MM.1S (cell line): ENCODE measurements around the gene TUBB4A.

Experiments used
- EZH2phosphoT487 ChIP-seq: fragments of 300-600 bp; sonication (generic); IDR thresholded peaks from 2 replicates; pipeline ENCODE4 v1.6.1; 2018; ENCODE audit warnings: antibody characterized with exemption, low read length
- TF ChIP-seq, protein P1 (sequence below): fragments of 300-600 bp; sonication (generic); IDR thresholded peaks from 2 replicates; pipeline ENCODE4 v1.5.1; 2016; ENCODE audit warnings: antibody characterized with exemption, low read length, mixed read lengths

DNA sequence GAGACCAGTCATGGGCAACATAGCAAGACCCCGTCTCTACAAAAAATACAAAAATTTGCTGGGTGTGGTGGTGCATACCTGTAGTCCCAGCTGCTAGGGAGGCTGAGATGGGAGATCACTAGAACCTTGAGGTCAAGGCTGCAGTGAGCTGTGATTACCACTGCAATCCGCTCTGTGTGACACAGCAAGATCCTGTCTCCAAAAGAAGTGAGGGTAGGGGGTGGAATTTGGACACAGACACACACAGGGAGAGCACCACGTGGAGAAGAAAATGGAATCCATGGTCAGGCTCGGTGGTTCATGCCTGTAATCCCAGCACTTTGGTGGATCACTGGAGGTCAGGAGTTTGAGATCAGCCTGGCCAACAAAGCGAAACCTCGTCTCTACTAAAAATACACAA, 37.4 kb upstream of the TUBB4A start:
- TF ChIP-seq, protein P1, sequence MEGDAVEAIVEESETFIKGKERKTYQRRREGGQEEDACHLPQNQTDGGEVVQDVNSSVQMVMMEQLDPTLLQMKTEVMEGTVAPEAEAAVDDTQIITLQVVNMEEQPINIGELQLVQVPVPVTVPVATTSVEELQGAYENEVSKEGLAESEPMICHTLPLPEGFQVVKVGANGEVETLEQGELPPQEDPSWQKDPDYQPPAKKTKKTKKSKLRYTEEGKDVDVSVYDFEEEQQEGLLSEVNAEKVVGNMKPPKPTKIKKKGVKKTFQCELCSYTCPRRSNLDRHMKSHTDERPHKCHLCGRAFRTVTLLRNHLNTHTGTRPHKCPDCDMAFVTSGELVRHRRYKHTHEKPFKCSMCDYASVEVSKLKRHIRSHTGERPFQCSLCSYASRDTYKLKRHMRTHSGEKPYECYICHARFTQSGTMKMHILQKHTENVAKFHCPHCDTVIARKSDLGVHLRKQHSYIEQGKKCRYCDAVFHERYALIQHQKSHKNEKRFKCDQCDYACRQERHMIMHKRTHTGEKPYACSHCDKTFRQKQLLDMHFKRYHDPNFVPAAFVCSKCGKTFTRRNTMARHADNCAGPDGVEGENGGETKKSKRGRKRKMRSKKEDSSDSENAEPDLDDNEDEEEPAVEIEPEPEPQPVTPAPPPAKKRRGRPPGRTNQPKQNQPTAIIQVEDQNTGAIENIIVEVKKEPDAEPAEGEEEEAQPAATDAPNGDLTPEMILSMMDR, result no peak
- no peak for TF ChIP-seq EZH2phosphoT487
